Measurements from ENCODE around the gene ASB12.

DNA sequence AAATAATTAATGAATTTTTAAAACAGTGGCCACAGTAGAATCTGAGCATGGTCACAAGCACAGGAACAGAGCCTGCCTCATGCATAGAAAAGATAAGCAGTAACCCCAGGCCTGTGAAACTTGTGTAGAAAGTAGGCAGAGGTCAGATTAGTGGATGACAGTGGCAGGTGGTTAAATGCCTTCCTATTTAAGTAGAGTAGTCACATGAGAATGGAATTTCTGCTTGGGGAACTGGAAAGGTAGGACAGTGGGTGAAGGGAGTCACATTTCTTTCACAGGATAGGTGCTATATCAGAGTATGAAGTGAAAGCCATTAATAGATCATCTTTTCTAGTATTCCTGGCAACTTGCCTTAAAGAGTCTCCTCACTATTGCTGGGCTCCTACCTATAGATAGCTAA lies 34.9 kb upstream of the ASB12 start:
- TF ChIP-seq ZNF24 (IDR thresholded peaks at IDR 0.05) (no peak), KLF13 (CRISPR knock-in tag; IDR thresholded peaks at IDR 0.05) (no peak)
